GM21619 (cell line): ENCODE data around the gene SF3B5.
"Not testable (repeated sequence)": the region's sequence is repeated elsewhere in the genome, so short reads cannot be mapped to it uniquely, and the experiment has no call there.

Source experiments
- ATAC-seq: cut with Tn5 transposase; IDR thresholded peaks from one replicate; pipeline ENCODE4 v1.9.1; 2021; ENCODE audit not compliant: unreplicated experiment

SF3B5 gene

GRCh38 chr6:144095134-144096002 is at the start of gene SF3B5:
TSS of gene SF3B5 (minus strand) at chr6:144095573. CDS start at chr6:144095497, 76 bp downstream.
- peak; percentile 97 for ATAC-seq

DNA sequence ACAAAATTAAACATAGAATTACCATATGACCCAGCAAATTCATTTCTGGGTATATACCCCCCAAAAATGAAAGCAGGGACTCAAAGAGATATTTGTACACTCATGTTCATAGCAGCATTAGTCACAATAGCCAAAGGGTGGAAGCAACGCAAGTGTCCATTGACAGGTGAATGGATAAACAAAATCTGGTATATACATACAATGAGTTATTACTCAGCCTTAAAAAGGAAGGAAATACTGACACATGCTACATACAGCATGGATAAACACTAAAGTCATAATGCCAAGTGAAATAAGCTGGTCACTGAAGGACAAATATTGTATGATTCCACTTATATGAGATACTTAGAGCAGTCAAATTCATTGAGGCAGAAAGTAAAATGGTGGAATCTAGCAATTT is 49.6 kb upstream of the SF3B5 start:
- no peak for ATAC-seq

GRCh38 chr6:144143878-144144277 is 48.5 kb upstream of the SF3B5 start:
- ATAC-seq: no peak

DNA sequence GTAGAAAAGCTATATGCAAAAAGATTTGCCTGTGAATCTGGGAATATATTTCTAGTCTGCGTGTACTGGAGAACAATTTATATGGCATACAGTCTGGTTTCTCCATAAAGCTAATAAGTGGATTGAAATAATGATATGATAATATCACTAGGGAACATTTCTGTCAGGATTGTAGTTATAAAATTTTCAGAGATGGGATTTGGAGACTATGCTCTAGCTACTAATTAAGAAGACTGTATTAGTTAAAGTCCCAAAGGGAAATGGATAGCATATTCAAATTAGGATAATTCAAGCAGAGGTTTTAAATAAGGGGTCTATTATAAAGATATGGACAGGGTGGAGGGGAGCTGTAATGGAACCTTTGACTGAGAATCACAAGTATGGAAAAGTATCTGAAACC is 47.7 kb upstream of the SF3B5 start:
- ATAC-seq: no peak

DNA sequence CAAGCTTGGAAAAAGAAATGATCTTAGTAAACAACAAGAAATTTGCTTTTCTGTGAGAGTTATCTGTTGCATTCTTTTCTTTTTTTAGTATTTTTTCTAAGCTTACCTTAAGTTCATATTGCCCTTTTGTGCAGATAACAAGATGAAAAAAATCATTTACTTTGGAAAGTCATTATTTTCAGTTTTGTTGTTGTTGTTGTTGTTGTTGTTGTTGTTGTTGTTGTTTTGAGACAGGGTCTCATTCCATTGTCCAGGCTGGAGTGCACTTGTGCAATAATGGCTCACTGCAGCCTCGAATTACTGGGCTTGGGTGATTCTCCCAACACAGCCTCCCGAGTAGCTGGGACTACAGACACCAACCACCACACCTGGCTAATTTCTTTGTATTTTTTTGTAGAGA is 46.1 kb upstream of the SF3B5 start:
- no peak for ATAC-seq

DNA sequence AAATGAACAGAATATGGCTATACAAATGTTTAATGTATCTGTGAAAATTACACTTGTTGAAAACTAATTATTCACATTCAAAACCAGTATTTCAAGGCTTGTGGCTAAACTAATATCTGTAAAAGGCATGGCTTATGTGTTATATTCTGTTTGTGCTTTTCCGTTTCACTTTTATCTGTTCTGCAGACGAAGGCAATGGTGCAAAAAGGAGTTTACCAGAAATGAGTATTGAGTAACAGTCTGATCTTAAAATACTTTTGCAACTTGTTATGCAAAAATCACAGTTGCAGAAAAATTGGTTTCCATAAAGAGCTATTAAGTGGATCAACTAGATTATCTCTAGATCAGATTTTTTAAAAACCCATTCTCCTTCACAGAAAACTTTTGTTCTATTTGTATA is 45.5 kb upstream of the SF3B5 start:
- ATAC-seq: peak; percentile 76

- ATAC-seq: no peak
Observed at GRCh38 chr6:144139817-144140216, 44.4 kb upstream of the SF3B5 start.

GRCh38 chr6:144138542-144138941 is 43.2 kb upstream of the SF3B5 start:
- ATAC-seq: no peak

DNA sequence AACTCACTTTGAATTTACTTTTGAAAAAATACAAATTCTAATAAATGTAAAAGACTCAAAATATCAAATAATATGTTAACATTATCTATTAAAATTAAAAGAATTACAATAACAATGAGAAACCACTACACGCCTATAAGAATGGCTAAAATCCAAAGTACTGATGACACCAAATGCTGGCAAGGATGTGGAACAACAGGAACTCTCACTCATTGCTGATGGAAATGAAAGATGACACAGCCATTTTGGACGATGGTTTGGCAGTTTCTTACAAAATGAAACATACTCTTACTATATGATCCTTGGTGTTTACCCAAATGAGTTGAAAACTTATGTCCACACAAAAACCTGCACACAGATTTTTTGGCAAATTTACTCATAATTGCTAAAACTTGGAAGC is 39.4 kb upstream of the SF3B5 start:
- no peak for ATAC-seq

DNA sequence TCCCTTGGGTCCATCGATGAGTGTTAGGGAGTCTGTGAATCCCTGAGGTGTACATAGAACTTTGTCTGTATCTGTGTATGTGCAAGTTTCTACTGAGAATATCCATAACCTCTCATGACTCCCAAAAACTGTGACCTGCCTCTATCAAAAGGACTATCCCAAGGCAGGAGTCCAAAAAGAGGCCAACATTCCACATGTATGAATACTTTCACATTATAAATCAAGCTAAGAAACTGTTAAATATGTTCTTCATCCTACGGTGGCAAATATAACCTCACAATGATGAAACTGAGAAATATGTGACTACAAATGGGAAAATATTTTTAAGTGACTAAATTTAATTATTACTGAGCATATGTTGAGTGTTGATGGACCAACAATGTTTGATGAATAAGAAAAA is 38.8 kb upstream of the SF3B5 start:
- ATAC-seq: no peak

DNA sequence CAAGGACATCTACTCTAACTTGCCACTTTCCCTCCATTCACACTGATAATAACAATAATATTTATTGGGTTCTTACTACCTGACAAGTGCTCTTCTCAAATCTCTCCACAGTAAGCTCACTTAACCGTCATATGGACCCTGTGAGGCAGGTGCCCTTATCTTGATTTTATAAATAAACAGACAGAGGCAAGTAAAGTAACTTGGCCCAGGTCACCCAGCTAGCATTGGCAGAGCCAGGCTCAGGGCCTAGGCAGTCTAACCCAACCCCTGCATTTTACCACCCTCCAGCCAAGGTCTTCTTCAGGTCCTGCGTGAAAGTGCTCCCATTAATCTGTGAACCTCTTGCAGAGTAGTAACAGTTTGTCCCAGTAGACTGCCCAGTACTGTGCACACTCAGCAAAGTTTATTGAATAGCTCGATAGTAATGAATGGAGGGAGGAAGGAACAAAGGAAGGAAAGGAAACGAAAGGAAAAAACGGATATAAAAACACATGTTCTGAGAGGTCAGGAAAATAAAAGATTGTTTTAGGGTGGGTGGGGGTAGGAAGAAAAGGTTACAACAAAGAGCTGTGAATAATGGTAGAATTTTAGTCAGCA is 38.0 kb upstream of the SF3B5 start:
- ATAC-seq: no peak

GRCh38 chr6:144132167-144132690 is 36.9 kb upstream of the SF3B5 start:
- not testable (repeated sequence) for ATAC-seq

- peak; percentile 52 for ATAC-seq
Observed at GRCh38 chr6:144131248-144131709, 35.9 kb upstream of the SF3B5 start.

- no peak for ATAC-seq
Observed at GRCh38 chr6:144129469-144129868, 34.1 kb upstream of the SF3B5 start.

- ATAC-seq: no peak
Observed at GRCh38 chr6:144127097-144127496, 31.7 kb upstream of the SF3B5 start.

- no peak for ATAC-seq
Observed at GRCh38 chr6:144123836-144124235, 28.5 kb upstream of the SF3B5 start.

- ATAC-seq: no peak
Observed at GRCh38 chr6:144123421-144123820, 28.0 kb upstream of the SF3B5 start.

DNA sequence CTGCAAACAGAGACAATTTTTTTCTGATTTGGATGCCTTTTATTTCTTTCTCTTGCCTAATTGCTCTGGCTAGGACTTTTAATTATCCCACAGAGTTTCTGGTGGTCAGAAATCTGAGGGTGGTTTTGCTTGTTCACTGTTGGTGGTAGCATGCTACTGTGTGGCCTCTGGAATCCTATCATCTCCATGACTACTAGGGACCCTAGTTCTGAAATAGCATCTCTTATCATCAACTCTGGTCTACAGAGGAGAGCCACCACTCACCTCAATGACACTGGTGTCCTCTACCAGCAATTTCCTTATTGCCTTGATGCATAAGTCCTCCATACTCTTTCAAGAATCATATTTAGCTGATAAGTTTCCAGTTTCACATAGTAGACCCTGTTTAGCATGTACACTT is 27.5 kb upstream of the SF3B5 start:
- ATAC-seq: no peak

DNA sequence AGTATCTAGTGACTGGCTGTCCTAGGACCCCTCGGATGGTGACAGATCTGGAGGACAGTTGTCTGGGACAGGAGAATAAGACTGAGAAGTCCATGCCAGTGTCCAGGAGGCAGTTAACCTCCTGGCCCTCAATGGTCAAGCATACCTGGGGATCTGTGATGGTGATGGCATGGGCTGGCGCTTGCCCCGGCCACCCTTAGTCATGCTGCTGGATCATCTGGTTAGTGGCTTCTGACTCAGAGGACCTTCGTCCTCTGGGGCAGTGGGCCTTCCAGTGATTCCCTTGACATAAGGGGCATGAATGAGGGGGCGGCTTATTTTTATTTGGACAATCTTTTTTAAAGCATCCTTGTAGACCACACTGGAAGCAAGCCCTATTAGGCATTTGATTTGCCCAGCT is 24.0 kb upstream of the SF3B5 start:
- no peak for ATAC-seq

DNA sequence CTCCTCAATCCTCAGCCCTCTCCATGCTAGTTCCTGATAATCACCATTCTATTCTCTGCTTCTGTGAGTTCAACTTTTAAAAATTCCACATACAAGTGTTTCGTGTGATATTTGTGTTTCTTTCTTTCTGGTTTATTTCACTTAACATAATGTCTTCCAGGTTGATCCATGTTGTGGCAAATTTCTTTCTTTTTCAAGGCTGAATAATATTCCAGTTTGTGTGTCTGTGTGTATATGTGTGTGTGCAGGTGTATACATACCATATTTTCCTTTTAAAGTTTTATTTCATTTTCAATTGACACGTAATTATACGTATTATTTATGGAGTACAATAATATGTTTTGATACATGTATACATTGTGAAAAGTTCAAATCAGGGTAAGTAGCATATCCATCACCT is 19.8 kb upstream of the SF3B5 start:
- no peak for ATAC-seq

DNA sequence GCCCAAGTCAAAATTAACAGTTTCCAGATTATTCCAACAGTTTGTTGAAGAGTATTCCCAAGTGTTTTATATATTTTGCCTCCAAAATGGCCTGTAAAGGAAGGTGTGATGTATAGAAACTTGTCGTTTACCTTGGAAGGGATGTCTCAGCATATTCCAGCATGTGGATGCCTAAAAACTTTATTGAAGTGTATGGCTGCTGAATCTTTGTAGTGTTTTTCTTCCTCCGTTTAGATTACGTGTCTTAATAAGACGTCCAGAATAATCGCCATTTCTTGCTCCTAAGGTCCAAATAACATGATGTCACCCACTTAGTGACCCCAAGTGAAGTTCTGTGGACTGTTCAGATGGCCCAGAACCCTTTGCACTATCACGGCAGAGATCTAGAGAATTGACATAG is 18.0 kb upstream of the SF3B5 start:
- ATAC-seq: no peak

GRCh38 chr6:144110210-144110609 is 14.8 kb upstream of the SF3B5 start:
- no peak for ATAC-seq
